NCI-H1436 treated with DMSO at 0.1 percent for 48 hours (cell line): ENCODE measurements around the gene MOCOS.

Source experiments
- DNase-seq: peaks from one replicate; lab custom pipeline; 2025; lab: John Stamatoyannopoulos, UW

MOCOS gene

DNA sequence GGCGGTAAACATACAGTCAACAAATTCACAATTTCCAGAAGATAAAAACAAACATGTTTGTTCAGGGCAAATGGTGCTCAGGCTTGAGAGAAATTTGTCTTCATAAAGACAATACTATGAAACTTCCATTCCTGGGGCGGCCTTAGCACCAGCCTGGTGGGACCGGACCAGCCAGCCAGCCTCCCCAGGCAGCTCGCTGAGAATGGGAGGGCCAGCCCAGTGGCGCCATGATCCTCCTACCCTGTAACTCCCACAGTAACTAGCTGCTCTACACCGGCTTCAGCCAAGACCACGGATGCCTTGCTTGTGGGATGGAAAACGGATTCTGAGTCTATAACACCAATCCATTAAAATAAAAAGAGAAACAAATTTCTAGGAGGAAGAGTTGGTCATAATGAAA, 86.0 kb downstream of the MOCOS start:
- no peak for DNase-seq

DNA sequence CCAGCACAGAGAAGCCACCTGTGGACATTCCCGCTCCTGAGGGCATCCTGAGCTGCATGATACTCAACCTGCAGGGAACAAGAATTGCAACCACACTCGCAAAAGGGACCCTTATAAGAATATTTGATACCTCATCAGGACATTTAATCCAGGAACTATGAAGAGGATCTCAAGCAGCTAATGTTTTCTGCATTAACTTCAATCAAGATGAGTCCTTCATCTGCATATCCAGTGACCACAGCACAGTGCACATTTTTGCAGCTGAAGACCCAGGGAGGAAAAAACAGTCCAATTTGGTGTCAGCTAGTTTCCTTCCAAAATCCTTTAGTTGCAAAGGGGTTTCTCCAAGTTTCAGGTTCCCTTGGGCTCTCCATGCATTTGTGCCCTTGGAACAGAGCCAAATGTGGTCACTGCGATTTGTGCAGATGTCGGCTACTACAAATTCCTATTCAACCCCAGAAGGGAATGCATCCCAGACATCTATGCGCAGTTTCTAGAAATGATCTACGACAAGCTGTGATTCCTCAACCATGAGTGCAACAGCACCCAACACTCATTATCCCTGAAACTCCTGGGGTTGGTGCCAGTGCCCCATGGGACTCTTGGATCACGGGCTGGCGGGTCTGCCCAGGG, 86.9 kb downstream of the MOCOS start:
- DNase-seq, result no peak

DNA sequence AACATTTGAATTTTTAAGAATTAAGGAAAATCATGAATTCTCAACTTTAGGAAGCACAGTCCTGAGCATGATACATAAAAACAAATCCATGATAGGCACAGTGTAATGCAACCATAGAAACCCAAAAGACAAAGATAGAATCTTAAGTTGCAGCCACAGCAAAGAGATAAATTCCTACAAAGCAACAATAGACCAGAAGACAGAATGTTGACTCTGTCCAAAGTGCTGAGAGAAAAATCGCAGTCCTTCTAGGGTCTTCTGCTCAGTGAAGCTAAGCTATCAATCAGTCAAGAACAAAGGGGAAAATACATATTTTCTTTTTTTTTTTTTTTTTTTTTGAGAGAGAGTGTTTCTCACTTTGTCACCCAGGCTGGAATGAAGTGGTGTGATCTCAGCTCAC, 88.3 kb downstream of the MOCOS start:
- no peak for DNase-seq

DNA sequence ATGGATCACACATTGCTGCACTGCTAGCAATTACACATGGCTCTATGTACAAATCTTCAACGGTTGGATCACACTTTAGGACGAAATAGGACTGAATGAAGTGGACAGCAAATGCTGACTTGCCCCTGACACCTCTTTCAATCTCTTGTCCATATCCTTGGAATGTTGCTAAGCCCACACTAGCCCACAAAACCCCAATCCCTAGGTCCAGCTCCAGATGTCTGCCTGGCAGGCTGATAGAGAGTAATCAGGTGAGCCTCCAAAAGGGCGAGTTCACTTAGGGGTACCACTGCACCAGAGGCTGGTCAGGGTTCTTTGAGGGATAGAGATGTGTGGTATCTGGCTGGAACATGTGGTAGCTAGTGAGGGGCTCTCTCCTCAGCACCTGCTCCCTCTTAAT, 91.7 kb downstream of the MOCOS start:
- no peak for DNase-seq

DNA sequence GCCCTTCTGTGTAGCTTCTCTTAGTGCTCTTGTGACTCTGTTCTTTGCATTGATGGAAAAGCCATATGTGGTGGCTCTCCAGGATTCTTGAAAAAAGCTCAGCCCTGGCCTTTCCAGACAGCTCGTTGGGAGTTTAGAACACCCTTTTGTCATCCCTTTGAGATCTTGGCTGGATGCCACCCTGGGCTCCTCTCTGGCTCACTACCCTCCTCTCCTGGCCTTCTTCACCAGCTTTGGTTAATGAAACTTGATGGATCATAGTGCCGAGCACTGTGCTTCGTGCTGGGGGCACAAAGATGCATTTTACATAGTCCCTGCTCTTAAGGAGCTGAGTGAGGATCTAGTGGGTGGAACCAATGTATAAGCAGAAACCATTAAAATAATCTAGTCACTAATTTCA, 94.6 kb downstream of the MOCOS start:
- DNase-seq, result no peak

DNA sequence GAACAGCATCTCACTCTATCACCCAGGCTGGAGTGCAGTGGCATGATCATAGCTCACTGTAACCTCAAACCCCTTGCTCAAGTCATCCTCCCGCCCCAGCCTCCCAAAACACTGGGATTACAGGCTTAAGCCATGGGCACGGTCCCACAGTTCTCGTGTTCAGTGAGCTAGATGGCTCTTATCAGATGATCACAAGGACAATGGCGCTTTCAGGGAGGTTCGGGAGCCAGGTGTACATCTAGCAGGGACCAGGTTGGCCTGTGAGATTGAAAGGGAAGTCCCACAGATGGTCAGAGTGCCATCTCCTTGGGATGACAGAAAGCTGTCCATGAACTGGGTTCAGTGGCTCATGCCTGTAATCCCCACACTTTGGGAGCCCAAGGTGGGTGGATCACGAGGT, 96.2 kb downstream of the MOCOS start:
- DNase-seq, result no peak

DNA sequence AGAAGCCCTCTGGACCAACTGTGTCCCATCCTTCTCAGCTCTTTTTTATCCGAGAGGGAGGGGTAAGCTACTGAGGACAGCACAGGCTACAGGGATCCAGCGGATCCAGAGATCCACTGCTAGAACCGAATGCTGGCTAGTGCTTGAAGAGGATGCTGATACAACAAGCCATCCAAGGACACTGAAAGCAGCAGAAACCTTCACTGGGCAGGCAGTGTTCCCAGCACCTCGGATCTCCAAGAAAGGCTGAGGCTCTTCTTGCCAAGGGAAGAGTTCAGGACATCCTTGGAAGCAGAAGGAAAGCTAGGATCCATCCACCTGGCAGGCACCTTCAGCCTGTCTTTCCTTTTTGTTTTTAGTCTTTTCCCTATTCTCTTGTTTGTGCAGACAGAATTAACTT, 97.0 kb downstream of the MOCOS start:
- no peak for DNase-seq

DNA sequence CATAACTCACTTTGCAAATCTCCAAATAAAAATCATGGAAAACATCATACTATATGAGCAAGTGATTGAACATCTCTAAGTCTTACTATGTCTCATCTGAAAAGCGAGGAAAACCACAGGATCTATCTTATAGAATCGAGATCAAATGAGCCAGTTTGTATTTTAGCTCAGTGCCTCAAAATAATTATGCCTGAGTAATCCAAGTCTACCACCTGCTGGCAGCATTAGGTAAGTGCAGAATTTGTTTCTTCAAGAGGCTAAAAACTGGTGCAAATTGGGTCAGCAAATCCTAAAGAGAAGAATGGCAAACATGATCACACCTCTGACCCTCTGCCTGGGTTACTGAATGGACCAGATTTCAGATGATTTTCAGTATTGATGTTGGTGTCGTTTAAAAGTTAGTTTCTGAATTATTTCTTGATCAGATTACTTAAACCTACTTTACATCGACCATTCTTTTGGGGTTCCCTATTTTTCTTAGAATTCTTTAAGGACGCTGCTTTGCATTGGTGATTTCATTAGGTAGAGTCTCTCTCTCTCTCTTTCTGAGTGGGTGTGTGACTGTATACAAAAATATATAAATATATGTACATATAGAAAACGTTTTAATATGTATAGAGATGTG, 97.5 kb downstream of the MOCOS start:
- no peak for DNase-seq

DNA sequence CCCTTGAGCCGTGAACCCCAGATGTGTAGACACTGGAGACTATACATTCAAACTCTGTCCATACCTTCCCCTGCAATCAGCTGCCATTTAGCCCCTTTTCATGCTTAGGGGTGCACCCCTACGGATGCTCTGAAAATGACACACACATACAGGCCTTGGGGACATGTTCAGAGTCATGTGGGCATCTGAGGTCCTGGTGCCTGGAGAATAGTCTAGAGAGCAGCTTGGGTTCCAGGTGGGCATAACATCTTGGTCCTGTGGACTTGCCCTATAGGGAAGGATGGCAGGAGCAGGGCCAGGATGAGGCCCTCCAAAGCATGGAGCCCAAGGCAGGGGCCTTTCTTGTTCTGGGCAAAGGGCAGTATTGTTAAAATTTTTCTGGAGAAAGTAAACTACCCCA, 100.4 kb downstream of the MOCOS start:
- no peak for DNase-seq

DNA sequence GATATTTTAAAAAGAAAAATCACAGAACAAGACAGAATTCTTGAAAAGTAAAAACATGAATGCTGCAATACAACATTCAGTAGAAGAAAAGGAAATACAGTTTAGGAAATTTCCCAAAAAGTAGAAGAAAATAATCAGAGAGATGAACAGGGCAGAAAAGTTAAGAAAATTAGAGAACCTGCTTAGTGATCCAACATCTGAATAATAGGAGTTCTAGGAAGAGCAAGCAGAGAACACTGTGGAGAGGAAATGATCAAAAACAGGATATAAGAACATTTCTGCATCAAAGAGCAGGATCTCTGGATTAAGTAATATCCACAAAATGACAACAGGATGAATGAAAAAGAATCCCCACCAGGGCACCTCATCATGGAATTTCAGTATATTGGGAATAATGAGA, 101.4 kb downstream of the MOCOS start:
- no peak for DNase-seq

DNA sequence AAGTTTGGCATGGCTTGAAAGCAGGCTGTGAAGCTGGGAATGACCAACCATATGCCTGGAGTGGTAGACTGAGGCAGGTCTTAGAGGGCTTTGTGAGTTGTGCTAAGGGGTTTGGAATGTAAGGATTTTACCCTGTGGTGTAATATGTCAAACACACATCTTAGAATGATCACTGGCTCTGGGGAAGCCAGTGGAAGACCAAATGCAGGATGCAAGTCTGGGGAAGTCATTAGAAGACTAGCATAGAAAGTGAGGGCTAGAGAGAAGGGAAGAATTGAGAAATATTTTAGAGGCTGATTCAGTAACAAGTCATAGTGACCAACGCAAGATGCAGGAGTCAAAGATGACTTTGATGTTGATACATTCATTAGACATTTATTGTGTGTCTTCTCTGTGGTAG, 106.7 kb downstream of the MOCOS start:
- DNase-seq, result no peak

DNA sequence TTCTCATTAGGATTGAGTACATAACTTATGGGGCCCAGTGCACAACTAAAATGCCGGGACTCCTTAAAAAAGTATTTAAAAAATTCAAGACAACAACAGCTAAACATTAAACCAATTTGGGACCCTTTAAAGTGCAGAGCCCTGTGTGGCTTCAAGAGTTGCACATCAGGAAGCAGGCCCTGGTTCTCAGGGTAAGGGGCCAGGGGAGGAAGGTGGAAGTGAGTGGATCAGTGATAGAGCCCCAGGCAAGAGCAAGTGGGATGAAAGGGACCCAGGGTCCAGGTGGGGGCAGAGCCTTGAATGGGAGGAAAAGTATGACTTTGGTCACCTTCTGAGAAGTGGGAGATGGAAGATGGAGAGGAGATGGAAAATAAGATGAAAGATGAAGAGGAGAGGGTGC, 107.9 kb downstream of the MOCOS start:
- no peak for DNase-seq

DNA sequence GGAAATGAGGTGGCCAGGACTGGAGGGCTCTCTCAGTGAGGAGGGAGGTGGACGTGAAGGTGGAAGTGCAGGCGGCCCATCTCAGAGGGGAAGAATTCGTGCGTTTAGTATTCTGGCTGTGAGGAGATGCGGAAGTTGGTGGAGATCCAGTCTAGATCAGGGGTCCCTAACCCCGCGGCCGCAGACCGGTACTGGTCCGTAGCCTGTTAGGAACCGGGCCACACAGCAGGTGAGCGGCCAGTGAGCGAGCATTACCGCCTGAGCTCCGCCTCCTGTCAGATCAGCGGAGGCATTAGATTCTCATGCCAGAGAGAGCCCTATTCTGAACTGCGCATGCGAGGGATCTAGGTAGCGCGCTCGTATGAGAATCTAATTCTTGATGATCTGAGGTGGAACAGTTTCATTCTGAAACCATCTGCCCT, 108.6 kb downstream of the MOCOS start:
- no peak for DNase-seq

DNA sequence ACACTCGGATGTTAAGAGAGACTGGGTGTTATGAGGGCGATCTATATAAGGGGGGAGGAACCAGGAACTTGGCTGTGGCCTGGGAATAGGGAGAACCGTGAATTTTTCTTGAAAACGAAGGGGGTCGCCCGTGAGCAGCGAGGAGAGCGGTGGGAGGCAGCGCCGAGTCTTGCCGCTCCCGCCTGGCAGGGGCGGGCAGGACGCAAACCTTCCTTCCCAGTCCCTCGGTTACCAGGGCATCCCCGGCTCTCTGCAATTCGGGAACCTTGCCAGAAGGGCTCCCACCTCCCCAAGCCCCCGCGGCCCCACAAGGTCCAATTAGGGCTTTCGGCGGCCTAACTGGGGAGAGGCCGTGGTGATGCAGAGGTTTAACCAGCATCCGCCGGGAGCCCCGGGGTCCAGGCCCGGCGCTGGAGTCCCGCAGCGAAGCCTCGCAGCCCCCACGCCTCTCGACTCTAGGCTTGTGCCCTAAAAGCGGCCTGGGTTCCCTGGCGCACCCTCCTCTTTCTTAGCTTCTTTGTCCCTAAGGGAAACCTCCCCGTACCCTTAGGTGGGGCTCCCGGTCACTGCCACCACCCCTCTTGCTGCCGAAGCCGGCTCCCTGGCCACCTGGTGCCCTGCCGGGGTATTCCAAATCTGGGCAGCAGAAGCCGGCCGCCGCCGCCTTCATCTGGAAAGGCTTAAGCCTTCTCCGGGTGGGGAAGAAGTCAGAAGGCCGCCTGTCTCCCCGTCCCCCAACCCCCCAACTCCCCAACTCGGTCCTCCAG, 109.5 kb downstream of the MOCOS start:
- DNase-seq, result no peak

DNA sequence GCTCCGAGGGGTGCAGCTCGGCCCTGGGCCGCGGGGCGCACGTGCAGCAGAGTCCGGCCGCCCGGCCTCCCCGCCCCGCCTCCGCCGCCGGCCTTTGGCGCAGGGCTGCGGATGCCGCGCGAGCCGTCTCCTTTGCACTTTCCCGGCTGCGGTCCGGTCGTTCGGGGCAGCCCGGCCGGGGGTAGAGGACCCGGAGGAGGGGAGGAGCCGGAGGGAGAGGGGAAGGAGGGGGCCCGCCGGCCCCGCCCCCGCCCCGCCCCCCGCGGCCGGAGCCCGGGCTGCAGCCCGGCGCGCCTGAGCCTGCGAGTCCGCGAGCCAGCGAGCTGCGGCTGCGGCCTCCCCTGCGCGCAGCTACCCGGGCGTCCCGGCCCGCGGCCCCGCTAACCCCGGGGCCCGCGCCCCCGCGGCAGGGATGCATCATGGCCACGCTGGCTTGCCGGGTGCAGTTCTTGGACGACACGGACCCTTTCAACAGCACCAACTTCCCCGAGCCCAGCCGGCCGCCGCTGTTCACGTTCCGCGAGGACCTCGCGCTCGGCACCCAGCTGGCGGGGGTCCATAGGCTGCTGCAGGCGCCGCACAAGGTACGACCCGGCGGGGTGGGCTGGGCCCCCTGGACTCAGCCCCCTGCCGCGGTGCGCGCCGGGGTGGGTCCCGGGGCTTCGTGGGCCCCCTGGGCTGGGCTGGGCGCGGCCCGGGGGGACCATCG, 110.3 kb downstream of the MOCOS start, which contains the start of gene FHOD3:
FHOD3 (plus strand) TSS at position 297 of the 709 bp plus-strand sequence; CDS start at position 420, 123 bp downstream.
- DNase-seq, result no peak

DNA sequence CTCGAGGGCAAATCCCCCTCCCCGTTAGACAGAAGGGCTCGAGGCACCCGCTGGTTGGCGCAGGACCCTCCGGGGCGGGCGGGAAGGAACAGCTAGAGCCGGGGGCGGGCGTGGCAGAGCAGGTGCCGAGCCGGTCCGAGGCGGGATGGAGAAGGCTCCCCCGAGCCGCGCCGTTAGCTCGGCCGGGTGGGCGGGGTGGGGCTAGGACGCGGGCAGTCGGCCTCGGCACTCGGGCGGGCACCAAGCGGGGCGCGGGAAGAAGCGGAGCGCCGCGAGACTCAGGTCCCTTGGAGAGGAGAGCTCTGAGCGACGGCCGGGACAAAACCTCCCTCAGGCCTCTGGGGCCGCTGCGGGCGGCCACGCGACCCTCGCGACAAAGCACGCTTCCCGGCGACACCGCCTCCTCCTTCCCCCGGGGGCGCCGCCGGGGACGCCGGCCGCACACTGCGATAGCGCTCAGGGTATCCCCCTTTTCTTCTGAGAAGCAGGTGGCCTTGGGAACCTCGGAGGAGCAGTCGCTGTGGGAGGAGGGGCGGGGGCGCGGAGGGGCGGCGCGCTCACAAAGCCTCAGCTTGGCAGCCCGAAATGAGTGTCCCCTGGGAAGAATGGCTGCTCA, 110.9 kb downstream of the MOCOS start:
- DNase-seq, result no peak

DNA sequence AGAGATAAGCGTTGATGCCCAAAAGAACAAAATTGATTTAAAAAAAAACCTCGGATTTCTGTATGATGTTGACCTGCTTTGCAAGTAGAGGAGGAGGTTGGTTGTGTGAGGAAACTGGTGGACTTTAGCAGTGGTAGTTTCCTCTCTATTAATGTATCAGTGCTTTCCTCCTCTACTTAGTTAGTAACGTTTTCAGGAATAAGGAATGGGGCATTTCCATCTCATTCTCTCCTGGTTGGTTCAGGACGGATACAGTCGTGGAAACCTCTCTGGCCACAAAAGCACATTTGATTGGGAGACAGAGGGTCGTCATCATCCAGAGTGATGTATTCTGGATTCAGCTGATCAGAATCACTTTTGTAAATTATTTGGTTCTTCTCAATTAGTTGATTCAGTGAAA, 111.7 kb downstream of the MOCOS start:
- no peak for DNase-seq

DNA sequence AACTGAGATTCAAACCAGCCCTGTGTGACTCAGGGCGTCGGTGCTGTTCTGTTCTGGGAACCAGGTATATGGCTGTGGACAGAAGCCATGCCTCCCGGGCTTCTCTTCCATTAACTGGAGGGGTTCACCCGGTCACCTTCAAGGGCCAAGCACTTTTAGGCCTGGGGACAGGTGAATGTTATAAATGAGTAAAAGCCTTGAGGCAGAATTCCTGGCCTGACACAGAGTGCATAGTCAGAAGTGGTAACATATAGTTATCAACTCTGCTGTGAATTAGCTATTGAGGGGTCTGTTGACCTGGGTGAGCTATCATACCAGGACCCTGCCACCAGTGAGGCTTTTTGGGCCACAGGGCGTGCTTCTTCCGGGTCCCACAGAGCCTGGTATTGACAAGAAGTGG, 112.9 kb downstream of the MOCOS start:
- DNase-seq, result no peak

DNA sequence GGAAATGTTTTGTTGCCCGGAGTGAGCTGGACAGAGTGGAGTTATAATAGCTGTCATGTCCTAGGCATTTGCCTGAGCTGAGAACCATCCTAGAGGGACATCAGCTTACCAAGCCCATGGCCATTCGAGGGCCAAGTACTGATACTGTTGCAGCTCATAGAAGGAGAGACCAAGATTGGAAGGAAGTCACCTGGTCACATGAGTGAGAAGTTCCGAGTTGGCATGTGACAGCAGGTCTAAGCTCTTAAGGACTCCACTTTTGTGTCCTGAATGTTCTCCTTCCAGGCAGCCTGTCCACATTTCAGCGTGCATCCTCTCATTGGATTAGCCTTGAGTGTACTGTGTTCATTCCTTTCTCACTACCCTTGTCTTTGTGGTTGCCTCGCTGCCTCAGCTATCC, 114.6 kb downstream of the MOCOS start:
- no peak for DNase-seq

DNA sequence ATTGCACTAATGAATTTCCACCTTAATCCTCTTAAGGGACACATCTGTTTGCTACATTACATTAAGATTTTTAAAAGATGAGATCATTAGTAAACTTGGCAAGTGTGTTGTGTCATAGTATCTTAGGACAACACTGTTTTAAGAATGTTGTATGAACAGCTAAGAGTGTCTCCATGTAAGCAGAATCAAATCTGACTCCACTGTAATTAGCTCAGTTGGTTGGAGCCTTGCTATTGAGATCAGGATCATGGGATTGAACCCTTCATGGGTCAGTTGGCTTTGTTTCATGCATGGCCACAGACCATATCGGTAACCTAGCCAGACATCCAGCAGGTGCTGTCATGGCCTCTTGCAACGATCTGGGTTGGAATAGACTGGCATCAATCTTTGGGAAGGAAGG, 115.4 kb downstream of the MOCOS start:
- DNase-seq, result no peak

DNA sequence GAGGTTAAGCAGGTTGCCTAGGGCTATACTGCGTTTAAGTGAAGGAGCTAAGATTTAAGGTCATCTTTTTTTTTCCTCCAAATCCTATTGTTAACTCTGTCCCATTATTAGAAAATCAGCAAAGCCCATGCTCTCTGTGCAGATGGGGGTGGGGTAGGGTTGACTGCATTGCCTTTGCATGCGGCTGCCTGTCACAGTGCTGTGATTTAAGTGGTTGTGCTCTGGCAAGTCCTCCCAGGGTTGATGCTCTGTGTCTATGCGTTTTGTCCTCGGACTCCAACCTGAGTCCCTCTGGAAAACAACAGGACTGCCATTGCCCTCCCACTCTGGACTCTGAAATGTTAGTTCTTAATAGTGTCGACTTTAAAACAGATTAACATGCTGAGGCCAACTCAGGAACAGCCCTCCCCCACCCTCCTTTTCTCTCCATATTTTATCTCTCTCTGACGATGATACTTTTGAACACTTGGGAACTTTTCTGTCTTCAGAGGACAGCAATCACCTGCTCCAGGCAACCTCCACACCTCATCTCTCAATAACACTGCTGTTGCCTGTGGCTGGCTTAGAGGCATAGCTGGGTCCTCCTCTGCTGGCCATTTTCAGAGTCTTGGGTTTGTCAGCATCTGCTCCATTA, 116.0 kb downstream of the MOCOS start:
- no peak for DNase-seq

DNA sequence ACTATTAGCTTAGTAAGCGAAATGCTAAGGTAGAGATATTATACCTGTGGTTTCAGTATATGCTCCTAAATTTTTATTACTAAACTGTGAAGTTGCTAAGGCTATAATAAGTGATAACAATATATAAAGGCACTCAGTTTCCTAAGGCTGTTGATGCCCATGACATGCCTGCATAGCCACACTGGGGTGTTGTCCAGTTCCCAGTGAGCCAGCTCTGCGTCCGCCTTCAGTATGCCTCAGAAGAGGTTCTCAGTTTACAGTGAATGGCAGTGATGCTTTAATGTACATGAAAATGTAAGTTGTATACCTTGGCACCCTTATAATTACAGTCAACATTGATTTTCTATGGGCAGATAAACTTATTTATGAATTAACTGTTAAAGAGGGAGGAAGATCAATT, 117.4 kb downstream of the MOCOS start:
- DNase-seq, result no peak
